Rectal smooth muscle tissue (tissue), 1 donor: ENCODE measurements around the gene GH2.
"Not testable (repeated sequence)": the region's sequence is repeated elsewhere in the genome, so short reads cannot be mapped to it uniquely, and the experiment has no call there.

Source experiments
- H3K27ac ChIP-seq: one replicate; pipeline ENCODE4 v1.7.0; 2013; ENCODE audit warnings: low read depth, low read length, inconsistent platforms
- H3K27me3 ChIP-seq: one replicate; pipeline ENCODE4 v1.7.0; 2013; ENCODE audit warnings: low read length; ENCODE audit not compliant: control insufficient read depth, insufficient read depth
- H3K36me3 ChIP-seq: one replicate; pipeline ENCODE4 v1.7.0; 2013; ENCODE audit warnings: low read length; ENCODE audit not compliant: control insufficient read depth, insufficient read depth
- H3K4me1 ChIP-seq: one replicate; pipeline ENCODE4 v1.7.0; 2013; ENCODE audit warnings: low read length; ENCODE audit not compliant: control insufficient read depth, insufficient read depth
- H3K4me3 ChIP-seq: one replicate; pipeline ENCODE4 v1.7.0; 2013; ENCODE audit warnings: low read length
- H3K9ac ChIP-seq: one replicate; pipeline ENCODE4 v1.7.0; 2013; ENCODE audit warnings: low read length

GH2 gene

DNA sequence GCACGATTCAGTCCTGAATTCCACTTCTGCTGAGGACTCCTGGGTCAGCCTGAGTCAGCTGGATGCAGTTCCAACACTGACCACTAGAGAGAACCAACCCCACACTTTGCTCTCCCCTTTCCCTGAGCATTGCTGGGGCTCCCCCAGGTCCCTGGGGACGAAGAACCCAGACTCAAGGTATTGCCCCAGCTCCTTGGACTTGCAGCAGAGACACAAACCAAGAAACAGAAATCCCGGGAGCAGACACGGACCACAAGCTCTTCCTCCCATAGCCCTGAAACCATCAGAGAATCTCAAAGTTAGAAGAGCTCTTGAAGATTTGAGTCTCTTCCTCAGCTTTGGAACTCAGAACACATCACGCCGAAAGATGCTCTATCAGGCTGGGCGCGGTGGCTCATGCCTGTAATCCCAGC is 37.6 kb upstream of the GH2 start:
- Histone ChIP-seq H3K4me3 (no peak overlapping the region), H3K27ac (no peak overlapping the region), H3K4me1 (no peaks in the 10 kb centered on the region), H3K27me3 (no peaks in the 10 kb centered on the region), H3K36me3 (no peaks in the 10 kb centered on the region), H3K9ac (no peak overlapping the region)

DNA sequence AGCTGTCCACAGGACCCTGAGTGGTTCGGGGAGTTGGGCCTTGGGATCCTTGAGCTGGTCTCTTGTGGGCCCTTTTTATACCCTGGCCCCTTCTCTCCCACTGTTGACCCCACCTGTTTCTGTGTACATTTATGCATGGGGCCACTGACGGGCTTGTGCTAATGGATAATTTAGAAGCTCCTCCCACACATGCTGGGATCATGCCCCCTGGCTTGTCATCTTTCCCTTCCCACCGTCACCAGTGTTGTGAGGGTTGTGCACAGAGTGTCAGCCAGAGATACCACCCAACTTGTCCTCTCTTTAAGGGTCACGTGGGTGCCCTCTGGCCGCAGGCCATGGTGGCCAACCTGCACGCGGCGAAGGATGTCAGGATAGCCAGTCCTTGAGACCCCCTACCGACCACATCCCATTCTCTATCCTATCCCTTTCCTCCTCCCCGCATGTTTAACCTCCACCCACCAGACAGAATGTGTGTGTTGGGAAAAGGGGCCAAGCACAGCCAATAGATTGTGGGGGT is 37.1 kb upstream of the GH2 start, which contains the start of gene GH1:
Gene GH1, minus strand, starts transcription at position 51 of the 517 bp plus-strand sequence. CDS start 63 bp downstream, outside the sequence.
- H3K27me3 ChIP-seq, H3K4me1 ChIP-seq, H3K9ac ChIP-seq, H3K27ac ChIP-seq, H3K36me3 ChIP-seq, H3K4me3 ChIP-seq: not testable (repeated sequence)

DNA sequence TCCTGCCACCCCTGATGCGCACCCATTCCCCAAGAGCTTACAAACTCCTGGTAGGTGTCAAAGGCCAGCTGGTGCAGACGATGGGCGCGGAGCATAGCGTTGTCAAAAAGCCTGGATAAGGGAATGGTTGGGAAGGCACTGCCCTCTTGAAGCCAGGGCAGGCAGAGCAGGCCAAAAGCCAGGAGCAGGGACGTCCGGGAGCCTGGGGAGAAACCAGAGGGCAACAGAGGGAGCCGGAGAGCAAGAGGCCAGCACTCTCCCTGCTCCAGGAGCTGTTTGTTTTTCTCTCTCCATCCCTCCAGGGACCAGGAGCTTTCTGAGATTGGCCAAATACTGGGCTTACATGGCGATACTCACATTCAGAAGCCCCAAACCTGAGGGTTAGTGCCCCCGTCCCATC is 36.6 kb upstream of the GH2 start:
- no peaks in the 10 kb centered on the region for H3K36me3 ChIP-seq
- H3K27me3 ChIP-seq = no peaks in the 10 kb centered on the region
- H3K4me1 ChIP-seq = no peaks in the 10 kb centered on the region
- H3K4me3 ChIP-seq = no peak overlapping the region
- H3K27ac ChIP-seq = no peak overlapping the region
- no peak overlapping the region for H3K9ac ChIP-seq

DNA sequence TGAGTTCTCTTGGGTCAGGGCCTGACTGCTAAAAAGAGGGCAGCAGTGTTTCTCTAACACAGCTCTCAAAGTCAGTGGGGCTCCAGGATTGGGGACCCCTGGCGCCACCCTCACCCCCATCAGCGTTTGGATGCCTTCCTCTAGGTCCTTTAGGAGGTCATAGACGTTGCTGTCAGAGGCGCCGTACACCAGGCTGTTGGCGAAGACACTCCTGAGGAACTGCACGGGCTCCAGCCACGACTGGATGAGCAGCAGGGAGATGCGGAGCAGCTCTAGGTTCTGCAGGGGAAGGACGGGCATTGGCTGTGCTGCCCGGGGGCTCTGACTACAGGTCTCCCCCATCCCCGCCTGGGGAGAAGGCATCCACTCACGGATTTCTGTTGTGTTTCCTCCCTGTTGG is 35.9 kb upstream of the GH2 start:
- Histone ChIP-seq H3K27me3 (no peaks in the 10 kb centered on the region), H3K4me1 (no peaks in the 10 kb centered on the region), H3K27ac (no peak overlapping the region)

DNA sequence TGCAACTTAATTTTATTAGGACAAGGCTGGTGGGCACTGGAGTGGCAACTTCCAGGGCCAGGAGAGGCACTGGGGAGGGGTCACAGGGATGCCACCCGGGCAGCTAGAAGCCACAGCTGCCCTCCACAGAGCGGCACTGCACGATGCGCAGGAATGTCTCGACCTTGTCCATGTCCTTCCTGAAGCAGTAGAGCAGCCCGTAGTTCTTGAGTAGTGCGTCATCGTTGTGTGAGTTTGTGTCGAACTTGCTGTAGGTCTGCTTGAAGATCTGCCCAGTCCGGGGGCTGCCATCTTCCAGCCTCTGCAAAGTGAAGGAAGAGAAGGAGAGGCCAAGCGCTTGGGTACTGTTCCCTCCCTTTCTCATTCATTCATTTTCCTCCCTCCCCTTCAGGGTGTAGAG is 35.5 kb upstream of the GH2 start:
- not testable (repeated sequence) for H3K27ac ChIP-seq, H3K9ac ChIP-seq, H3K4me3 ChIP-seq, H3K27me3 ChIP-seq, H3K4me1 ChIP-seq, H3K36me3 ChIP-seq

More for the DNA sequence above, 35.9 kb upstream of the GH2 start:
- Histone ChIP-seq H3K4me3 (no peak overlapping the region), H3K36me3 (no peaks in the 10 kb centered on the region), H3K9ac (no peak overlapping the region)

DNA sequence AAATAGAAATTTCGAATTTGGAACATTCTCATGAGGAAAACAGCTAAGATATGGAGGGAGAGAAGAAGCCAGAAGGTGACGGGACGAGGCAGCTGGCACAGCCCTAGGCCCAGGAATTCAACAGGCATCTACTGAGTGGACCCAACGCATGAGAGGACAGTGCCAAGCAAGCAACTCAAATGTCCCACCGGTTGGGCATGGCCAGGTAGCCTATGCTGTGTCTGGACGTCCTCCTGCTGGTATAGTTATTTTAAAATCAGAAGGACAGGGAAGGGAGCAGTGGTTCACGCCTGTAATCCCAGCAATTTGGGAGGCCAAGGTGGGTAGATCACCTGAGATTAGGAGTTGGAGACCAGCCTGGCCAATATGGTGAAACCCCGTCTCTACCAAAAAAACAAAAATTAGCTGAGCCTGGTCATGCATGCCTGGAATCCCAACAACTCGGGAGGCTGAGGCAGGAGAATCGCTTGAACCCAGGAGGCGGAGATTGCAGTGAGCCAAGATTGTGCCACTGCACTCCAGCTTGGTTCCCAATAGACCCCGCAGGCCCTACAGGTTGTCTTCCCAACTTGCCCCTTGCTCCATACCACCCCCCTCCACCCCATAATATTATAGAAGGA is 34.9 kb upstream of the GH2 start:
- Histone ChIP-seq H3K36me3 (no peaks in the 10 kb centered on the region), H3K9ac (no peak overlapping the region), H3K4me3 (no peak overlapping the region), H3K27ac (no peak overlapping the region), H3K27me3 (no peaks in the 10 kb centered on the region), H3K4me1 (no peaks in the 10 kb centered on the region)

DNA sequence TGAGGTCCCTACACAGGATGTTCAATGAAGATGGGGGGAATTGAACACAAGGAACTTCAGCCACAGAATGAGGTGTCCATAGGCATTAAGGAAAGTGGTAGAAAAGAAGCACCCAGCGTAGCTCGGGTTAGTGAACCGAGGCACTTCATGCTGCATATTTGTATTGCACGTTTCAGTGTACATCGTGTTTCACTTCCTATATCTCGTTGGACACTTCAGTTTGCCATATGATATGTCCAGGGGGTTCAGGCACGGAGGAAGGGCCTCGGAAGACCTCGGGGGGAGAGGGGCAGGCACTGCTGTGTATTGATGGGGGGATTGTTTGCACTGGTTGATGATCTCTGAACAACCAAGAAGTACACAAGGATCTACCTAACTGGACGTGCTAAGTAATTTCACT is 34.0 kb upstream of the GH2 start:
- H3K4me1 ChIP-seq, H3K9ac ChIP-seq, H3K36me3 ChIP-seq, H3K27ac ChIP-seq, H3K27me3 ChIP-seq, H3K4me3 ChIP-seq: not testable (repeated sequence)

DNA sequence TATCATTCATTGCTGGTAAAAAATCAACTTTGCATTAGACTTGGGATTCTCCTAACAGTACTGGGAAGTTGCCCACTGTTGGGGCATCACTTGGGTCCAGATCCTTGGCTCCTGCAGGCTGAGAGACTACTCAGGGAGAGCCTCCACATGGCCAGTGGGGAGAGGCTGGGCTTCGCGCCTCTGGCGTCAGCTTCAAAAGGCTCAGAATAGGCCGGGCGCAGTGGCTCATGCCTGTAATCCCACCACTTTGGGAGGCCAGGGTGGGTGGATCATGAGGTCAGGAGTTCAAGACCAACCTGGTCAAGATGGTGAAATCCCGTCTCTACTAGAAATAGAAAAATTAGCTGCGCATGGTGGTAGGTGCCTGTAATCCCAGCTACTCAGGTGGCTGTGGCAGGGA is 32.7 kb upstream of the GH2 start:
- H3K36me3 ChIP-seq = no peaks in the 10 kb centered on the region
- H3K27me3 ChIP-seq = peaks cover 3% of the 10 kb centered on the region
- no peak overlapping the region for H3K4me3 ChIP-seq
- H3K4me1 ChIP-seq = no peaks in the 10 kb centered on the region
- H3K27ac ChIP-seq = no peak overlapping the region
- H3K9ac ChIP-seq = no peak overlapping the region

DNA sequence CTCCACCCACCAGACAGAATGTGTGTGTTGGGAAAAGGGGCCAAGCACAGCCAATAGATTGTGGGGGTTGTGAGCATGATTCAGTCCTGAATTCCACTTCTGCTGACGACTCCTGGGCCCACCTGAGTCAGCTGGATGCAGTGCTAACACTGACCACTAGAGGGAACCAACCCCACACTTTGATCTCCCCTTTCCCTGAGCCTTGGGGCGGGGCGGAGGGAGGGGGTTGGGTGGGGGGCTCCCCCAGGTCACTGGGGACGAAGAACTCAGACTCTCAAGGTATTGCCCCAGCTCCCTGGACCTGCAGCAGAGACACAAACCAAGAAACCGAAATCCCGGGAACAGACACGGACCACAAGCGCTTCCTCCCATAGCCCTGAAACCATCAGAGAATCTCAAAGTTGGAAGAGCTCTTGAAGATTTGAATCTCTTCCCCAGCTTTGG is 29.9 kb upstream of the GH2 start:
- H3K27ac ChIP-seq = no peak overlapping the region
- no peak overlapping the region for H3K9ac ChIP-seq
- H3K36me3 ChIP-seq = no peaks in the 10 kb centered on the region
- no peaks in the 10 kb centered on the region for H3K4me1 ChIP-seq
- peaks cover 3% of the 10 kb centered on the region for H3K27me3 ChIP-seq
- no peak overlapping the region for H3K4me3 ChIP-seq

DNA sequence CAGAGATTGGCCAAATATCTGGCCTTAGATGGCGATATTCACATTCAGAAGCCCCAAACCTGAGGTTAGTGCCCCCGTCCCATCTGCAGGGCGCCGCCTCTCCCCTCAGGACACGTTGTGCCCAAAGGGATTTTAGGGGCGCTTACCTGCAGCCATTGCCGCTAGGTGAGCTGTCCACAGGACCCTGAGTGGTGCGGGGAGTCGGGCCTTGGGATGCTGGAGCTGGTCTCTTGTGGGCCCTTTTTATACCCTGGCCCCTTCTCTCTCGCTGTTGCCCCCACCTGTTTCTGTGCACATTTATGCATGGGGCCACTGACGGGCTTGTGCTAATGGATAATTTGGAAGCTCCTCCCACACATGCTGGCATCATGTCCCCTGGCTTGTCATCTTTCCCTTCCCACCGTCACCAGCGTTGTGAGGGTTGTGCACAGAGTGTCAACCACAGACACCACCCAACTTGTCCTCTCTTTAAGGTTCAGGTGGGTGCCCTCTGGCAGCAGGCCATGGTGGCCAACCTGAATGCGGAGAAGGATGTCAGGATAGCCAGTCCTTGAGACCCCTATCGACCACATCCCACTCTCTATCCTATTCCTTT is 29.4 kb upstream of the GH2 start, which contains the start of gene CSHL1:
Gene CSHL1, minus strand, starts transcription at position 218 of the 595 bp plus-strand sequence. Its CDS starts 62 bp downstream, at position 156.
- H3K27me3 ChIP-seq = peaks cover 3% of the 10 kb centered on the region
- H3K4me3 ChIP-seq = no peak within 1 kb of the TSS
- H3K4me1 ChIP-seq = no peaks in the 10 kb centered on the region
- no peak within 1 kb of the TSS for H3K27ac ChIP-seq
- no peak within 1 kb of the TSS for H3K9ac ChIP-seq
- no peaks in the 10 kb centered on the region for H3K36me3 ChIP-seq

DNA sequence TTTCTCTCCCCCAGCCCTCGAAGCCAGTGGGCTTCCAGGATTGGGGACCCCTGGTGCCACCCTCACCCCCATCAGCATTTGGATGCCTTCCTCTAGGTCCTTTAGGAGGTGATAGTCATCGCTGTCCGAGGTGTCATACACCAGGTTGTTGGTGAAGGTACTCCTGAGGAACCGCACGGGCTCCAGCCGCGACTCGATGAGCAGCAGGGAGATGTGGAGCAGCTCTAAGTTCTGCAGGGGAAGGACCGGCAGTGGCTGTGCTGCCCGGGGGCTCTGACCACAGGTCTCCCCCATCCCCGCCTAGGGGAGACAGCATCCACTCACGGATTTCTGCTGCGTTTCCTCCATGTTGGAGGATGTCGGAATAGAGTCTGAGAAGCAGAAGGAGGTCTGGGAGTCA is 28.4 kb upstream of the GH2 start:
- no peaks in the 10 kb centered on the region for H3K4me1 ChIP-seq
- H3K27me3 ChIP-seq = peaks cover 3% of the 10 kb centered on the region
- H3K36me3 ChIP-seq = no peaks in the 10 kb centered on the region
- no peak overlapping the region for H3K4me3 ChIP-seq
- no peak overlapping the region for H3K9ac ChIP-seq
- no peak overlapping the region for H3K27ac ChIP-seq

DNA sequence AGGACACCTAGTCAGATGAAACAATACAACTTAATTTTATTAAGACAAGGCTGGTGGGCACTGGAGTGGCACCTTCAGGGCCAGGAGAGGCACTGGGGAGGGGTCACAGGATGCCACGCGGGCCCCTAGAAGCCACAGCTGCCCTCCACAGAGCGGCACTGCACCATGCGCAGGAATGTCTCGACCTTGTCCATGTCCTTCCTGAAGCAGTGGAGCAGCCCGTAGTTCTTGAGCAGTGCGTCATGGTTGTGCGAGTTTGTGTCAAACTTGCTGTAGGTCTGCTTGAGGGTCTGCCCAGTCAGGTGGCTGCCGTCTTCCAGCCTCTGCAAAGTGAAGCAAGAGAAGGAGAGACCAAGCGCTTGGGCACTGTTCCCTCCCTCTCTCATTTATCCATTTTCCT is 27.8 kb upstream of the GH2 start:
- not testable (repeated sequence) for H3K4me3 ChIP-seq, H3K4me1 ChIP-seq, H3K27me3 ChIP-seq, H3K9ac ChIP-seq, H3K27ac ChIP-seq, H3K36me3 ChIP-seq
